T47D (cell line): ENCODE results near the gene PSMD1.

Experiments used
- DNase-seq, 2 experiments: peaks; one replicate each; pipeline versions ENCODE4 v3.0.0 to v3.0.0-alpha.2; 2011 to 2012; ENCODE audit warnings: low read depth in 1 of 2, low spot score in 1 of 2
- JUND ChIP-seq: IDR thresholded peaks from 2 replicates; pipeline ENCODE4 v1.6.1; 2012; ENCODE audit warnings: low read depth
- in situ Hi-C: cut with HindIII; loops from 2 replicates; pipeline ENCODE4 v1.10.0; 2016; ENCODE audit warnings: low sequenced_read_pairs, low pct_unique_long_range_greater_than_20kb

Gene PSMD1

DNA sequence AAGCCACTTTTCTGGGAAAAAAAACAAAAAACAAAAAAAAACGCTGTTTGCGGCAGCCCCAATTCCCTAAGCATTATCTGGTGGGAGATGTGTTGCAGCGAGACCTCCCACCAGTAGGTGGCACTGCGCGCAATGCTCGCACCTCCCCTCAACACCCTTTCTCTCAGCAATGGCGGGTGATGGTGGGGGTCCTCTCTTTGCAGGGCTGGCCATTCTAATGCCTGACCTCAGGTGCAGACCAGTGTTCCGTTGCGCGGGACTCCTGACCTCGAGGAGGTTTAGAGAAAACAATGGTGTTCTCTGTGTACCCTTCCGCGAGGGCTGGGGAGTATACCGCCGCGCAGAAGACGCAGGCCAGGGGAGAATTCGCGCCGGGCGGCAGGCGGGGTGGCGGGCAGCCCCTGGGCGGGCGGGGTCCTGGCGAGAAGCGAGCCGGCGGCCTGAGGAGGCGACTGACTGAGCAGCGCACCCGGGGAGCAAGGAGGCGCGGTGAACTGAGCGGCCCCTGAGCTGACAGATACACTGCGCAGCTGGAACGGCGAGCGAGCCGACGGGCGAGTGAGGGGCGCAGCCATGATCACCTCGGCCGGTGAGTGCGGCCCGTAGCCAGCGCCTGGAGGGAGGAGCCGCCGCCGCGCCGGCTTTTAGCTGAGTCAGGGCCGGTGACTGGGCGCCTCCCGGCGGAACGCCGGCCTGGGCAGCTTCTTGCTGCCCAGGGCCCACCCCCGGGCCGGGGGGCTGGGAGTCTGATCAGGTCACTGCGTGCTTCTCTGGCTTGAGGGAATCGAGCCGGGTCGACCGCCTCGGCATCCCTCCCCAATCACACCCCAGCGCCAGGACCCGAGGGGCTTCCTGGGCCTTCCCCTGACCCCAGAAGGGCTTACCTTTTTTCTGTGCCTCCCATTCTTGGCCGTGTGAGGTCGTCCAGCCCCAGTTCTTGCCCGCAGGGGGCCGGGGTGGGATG, at the start of gene PSMD1:
Gene PSMD1, plus strand, starts transcription at position 415 of the 964 bp plus-strand sequence. Its CDS starts 159 bp downstream, at position 574.
- TF ChIP-seq JUND: no peak
- peak; percentile 62 to 91 for DNase-seq
- in situ Hi-C loops: no loop called here

DNA sequence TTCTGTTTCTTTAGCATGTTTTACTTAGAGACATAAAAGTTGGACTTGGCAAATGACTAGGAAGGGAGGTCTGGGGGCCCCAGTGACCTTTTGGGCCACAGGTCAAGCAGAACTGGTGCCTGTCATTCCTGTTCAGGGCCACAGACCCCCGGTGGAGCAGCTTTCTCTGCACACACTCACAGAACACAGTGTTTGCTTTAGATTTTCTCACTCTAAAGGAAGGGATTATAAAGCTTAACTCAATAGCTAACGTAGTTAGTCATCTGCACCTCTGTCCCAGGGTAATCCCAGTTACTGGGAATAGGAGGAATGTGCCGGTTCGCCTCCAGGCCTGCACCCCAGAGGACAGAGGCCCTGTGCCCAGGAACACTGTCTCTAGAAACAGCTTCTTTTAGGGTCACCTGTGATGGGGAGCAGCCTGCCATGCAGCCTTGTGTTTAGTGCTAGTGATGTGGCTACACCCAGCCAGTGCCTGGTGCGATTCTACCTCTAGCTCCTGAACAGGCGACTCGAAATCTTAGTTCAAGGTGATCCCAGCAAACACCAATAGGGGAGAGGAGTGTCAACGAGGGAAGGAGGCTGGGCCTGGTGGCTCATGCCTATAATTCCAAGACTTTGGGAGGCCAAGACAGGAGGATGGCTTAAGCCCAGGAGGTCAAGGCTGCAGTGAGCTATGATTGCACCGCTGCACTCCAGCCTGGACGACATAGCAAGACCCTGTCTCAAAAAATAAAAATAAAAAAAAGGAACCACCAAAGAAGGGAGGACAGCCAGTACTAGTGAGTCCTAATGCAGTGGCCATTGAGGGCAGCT, 49.2 kb upstream of the PSMD1 start:
- DNase-seq: no peak
- TF ChIP-seq JUND: no peak
- in situ Hi-C loops: no loop called here

DNA sequence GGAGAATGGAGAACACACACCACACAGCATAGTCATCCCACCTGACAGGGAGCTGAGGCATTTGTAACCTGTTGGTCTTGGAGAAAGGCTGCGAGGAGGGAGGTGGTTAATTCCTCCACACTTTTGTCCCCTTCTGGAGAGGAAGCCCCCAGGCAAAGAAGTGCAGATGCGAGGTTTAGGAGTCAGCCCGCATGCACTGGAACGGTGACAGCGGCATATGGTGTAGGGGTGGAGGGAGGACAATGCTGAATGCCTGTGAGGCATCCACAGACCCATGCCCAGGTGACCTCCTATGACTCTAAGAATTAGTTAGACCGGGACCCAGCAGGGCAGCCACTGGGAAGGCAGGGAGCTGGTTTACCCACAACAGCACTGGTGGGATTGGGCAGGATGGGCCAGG, 48.5 kb upstream of the PSMD1 start:
- no peak for TF ChIP-seq JUND
- DNase-seq: no peak
- in situ Hi-C loops: no loop called here

DNA sequence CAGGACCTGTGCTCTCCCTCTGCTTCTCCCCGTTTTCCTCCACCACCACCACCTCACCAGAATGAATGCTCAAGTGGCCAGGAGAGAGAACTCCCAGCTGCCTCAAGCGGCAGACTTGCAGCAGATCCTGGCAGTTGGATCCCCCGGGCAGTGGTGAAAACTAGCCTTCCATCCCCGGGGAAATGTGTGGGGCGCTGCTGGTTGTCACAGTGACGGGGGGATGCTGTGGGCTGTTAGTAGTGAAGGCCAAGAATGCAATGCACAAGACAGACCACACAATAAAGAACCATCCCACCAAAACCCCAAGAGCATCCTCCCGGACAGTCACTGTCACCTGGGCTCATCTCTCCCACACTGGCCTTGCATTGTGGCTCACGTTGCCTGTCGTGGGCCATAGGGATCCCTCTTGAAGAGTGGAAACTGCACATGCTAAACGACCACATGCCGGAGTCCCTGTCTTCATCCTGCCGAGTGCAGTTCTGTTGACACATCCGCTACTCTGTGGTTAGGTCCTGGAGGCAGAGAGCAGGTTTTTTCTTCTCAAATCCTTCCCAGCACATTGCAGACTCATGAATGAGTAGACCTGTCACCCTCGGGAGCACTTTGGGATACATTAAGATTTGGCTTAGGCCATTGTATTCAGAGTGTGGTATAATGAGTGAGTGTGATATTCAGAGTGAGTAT, 47.3 kb upstream of the PSMD1 start:
- TF ChIP-seq JUND: no peak
- in situ Hi-C loops: no loop called here
- DNase-seq: no peak

DNA sequence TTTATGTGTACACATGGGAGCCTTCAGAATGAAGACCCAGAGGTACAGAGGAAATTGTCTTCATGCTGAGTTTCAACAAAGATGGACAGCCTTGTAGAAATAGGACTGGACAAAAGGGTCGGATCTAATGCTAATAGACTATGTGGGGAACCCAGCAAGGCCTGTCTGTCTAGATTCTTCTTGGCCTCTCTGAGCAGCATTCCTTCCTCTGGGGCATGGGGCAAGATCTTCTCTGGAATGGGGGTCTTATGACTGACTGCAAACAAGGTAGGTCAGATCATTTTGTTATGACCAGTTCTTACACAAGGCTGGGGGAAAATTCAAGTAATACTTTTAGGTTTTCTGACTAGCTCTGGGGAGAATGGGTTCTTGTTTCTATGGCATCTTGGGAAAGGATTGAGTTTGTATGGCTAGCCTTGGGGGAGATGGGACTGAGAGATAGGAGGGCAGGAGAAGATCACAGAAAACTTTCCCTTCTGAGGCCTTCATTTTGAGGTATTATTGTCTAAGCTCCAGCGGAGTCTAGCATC, 46.4 kb upstream of the PSMD1 start:
- no peak for TF ChIP-seq JUND
- DNase-seq: peak in 1 of 2 experiments; percentile 40
- in situ Hi-C loops: no loop called here

DNA sequence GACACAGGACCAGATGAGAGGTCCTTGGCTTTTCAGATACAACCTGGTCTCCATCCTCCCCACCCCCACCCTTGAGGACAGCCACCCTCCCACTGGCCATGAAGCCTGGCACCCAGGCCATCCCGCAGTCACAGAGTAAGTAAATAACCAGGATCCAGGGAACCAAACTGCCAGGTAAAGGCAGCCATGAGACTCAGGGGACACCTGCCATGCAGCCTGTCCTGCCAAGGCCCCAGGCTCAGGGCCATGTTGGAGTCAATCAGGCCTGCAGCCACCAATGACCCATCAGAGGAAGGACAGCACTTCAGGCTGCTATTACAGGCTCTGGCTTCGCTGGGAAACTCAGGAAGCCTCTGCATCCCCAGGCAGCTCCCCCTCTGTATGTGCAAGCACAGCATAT, 45.1 kb upstream of the PSMD1 start:
- in situ Hi-C loops: no loop called here
- TF ChIP-seq JUND: no peak
- no peak for DNase-seq

GRCh38 chr2:231012463-231012862, 44.2 kb upstream of the PSMD1 start:
- DNase-seq: no peak
- no peak for TF ChIP-seq JUND
- in situ Hi-C loops: no loop called here

DNA sequence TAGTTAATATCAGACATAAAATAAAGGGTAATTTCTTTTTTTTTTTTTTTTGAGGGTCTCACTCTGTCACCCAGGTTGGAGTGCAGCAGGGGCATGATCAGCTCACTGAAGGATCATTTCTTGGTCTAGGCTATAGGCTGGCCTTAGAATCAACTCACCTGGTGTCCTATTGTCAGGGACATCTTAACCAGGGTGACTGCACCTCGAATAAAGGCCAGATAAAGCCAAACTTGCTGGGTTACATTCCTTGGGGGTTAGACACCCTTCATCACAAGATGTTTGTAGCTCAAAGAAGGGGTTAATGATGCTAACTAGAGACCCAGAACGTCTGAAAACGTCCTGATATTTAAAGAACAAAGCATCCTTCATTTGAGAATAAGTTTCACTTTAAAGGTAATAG, 42.8 kb upstream of the PSMD1 start:
- TF ChIP-seq JUND: no peak
- DNase-seq: no peak
- in situ Hi-C loops: no loop called here

GRCh38 chr2:231015478-231015877, 41.2 kb upstream of the PSMD1 start:
- TF ChIP-seq JUND: no peak
- DNase-seq: no peak
- in situ Hi-C loops: no loop called here

DNA sequence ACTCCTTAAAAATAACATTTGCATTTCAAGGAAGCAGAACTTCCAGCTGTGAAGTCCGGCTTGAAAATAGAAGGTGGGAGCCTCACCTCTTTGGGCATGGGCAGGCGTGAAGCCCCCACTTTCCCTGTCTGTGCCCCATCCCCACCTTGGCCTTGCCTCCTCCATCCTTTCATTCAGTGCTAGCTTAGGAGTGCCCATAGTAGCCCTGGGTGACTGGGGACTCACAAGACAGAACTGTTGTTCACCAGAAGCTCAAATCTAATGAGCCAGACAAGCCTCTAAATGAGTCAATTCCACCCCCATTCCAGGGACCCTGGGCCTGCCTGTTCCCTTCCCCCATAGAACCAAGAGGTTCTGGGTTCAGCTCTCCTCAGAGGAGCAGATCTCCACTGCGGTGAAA, 40.7 kb upstream of the PSMD1 start:
- no peak for DNase-seq
- in situ Hi-C loops: no loop called here
- TF ChIP-seq JUND: no peak

GRCh38 chr2:231016566-231017230, 40.0 kb upstream of the PSMD1 start:
- in situ Hi-C loops: no loop called here
- TF ChIP-seq JUND: no peak
- no peak for DNase-seq

DNA sequence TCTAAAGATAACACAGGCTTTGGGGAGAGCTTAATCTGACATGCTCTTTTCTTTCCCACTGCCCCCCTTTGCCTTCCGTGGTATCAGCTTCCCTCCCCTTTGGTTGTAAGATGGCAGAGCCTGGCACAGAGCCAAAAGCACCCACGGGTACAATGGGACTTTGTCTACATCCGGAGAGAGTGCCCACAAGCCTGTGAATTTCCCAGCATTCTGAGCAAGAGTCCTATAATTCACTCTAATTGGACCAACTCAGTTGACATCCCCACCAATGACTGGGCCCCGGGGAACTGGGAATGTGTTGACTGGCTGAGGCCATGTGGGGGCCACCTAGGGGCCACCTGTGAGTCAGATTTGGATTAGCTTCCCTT, 39.5 kb upstream of the PSMD1 start:
- TF ChIP-seq JUND: no peak
- DNase-seq: no peak
- in situ Hi-C loops: no loop called here
